H1 (cell line): ENCODE data around the gene KLHDC7A. TPM values are rescaled to one million over a fixed set of nuclear protein-coding genes. Genes with fewer than 3 reads are reported as not detected.

Source experiments
- ATF3 ChIP-seq: IDR thresholded peaks from 2 replicates; pipeline ENCODE4 v1.6.1; 2011; ENCODE audit warnings: low read depth, mild to moderate bottlenecking, low read length; ENCODE audit not compliant: insufficient read depth
- GTF2F1 ChIP-seq: IDR thresholded peaks from 2 replicates; pipeline ENCODE4 v1.6.1; 2012; ENCODE audit warnings: low read depth, low read length, improper control_type of control experiment, borderline replicate concordance
- KDM1A ChIP-seq: fragments of 200-600, 300-600 bp; sonication (generic); IDR thresholded peaks from 2 replicates; pipeline ENCODE4 v1.7.1; 2016; ENCODE audit warnings: mild to moderate bottlenecking, low read length, borderline replicate concordance
- PHF8 ChIP-seq: fragments of 200-600 bp; sonication (generic); conservative IDR thresholded peaks from 2 replicates; pipeline ENCODE4 v1.7.1; 2012; ENCODE audit warnings: low read depth, mild to moderate bottlenecking, inconsistent platforms, low read length, moderate library complexity
- polyA plus RNA-seq, 7 experiments: library from polyadenylated mRNA; depleted of rRNA in 3 of 7; stranded (reverse) in 5 of 7; unstranded in 2 of 7; fragments of >200 nt in 5 of 7; fragments of 200-250 nt in 2 of 7; gene quantifications; 1 replicate in 5 of 7; 2 replicates in 1 of 7; 4 replicates in 1 of 7; pipeline versions ENCODE4 v1.2.1 to v1.2.3, GENCODE V29; 2011 to 2013; ENCODE audit warnings: missing spikeins in 2 of 7, mixed read lengths in 2 of 7
- total RNA-seq: library from RNA; stranded (reverse); fragmentation: NEBNext Ultra II Directional; extraction: Animal tissue kit (Norgen Biotek cat#: 25700); gene quantifications from 2 replicates; pipeline ENCODE4 v1.2.1, GENCODE V29; 2021
- TF ChIP-seq, protein P1 (sequence below), 3 experiments: IDR thresholded peaks; 1 replicate in 2 of 3; 2 replicates in 1 of 3; pipeline versions ENCODE4 v1.5.1 to v1.6.1; 2011; ENCODE audit warnings: low read length in 3 of 3, mild to moderate bottlenecking in 3 of 3, inconsistent platforms in 2 of 3, low read depth in 1 of 3, moderate library complexity in 1 of 3; ENCODE audit not compliant: insufficient read depth in 1 of 3; ENCODE audit errors: control extremely low read depth in 1 of 3
- TF ChIP-seq, protein P2 (sequence below): fragments of 300-600 bp; sonication (generic); IDR thresholded peaks from 2 replicates; pipeline ENCODE4 v1.7.1; 2012; ENCODE audit warnings: low read length, moderate library complexity, mild to moderate bottlenecking, inconsistent platforms; ENCODE audit not compliant: insufficient replicate concordance

KLHDC7A gene
- total and polyA plus RNA-seq, 2 of the 8 experiments (the other 6 are each of a cell fraction or from before 2014, with no cell fraction given) = 3.9 to 18.9 TPM

DNA sequence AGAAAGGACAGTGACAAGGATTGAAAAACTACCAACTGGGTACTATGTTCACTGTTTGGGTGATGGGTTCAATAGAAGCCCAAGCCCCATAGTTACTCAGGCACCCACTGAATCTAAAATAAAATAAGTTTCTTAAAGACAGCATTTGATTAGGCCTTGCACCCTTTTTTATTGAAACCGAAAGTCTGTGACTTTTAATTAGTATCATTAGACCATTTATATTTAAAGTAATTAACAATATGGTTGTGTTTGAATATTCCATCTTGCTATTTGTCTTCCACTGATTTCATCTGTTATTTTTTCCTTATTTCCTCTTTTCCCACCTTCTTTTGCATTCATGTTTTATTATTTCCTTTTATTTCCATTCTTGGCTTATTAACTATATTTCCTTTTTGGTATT is 27.4 kb downstream of the KLHDC7A start (continued):
- TF ChIP-seq, protein P1, sequence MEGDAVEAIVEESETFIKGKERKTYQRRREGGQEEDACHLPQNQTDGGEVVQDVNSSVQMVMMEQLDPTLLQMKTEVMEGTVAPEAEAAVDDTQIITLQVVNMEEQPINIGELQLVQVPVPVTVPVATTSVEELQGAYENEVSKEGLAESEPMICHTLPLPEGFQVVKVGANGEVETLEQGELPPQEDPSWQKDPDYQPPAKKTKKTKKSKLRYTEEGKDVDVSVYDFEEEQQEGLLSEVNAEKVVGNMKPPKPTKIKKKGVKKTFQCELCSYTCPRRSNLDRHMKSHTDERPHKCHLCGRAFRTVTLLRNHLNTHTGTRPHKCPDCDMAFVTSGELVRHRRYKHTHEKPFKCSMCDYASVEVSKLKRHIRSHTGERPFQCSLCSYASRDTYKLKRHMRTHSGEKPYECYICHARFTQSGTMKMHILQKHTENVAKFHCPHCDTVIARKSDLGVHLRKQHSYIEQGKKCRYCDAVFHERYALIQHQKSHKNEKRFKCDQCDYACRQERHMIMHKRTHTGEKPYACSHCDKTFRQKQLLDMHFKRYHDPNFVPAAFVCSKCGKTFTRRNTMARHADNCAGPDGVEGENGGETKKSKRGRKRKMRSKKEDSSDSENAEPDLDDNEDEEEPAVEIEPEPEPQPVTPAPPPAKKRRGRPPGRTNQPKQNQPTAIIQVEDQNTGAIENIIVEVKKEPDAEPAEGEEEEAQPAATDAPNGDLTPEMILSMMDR (IDR thresholded peaks at IDR 0.05; ENCODE audit: control extremely low read depth in 1 of 3, insufficient read depth in 1 of 3, low read depth in 1 of 3, low read length in 3 of 3) = no peak
- TF ChIP-seq, protein P2, sequence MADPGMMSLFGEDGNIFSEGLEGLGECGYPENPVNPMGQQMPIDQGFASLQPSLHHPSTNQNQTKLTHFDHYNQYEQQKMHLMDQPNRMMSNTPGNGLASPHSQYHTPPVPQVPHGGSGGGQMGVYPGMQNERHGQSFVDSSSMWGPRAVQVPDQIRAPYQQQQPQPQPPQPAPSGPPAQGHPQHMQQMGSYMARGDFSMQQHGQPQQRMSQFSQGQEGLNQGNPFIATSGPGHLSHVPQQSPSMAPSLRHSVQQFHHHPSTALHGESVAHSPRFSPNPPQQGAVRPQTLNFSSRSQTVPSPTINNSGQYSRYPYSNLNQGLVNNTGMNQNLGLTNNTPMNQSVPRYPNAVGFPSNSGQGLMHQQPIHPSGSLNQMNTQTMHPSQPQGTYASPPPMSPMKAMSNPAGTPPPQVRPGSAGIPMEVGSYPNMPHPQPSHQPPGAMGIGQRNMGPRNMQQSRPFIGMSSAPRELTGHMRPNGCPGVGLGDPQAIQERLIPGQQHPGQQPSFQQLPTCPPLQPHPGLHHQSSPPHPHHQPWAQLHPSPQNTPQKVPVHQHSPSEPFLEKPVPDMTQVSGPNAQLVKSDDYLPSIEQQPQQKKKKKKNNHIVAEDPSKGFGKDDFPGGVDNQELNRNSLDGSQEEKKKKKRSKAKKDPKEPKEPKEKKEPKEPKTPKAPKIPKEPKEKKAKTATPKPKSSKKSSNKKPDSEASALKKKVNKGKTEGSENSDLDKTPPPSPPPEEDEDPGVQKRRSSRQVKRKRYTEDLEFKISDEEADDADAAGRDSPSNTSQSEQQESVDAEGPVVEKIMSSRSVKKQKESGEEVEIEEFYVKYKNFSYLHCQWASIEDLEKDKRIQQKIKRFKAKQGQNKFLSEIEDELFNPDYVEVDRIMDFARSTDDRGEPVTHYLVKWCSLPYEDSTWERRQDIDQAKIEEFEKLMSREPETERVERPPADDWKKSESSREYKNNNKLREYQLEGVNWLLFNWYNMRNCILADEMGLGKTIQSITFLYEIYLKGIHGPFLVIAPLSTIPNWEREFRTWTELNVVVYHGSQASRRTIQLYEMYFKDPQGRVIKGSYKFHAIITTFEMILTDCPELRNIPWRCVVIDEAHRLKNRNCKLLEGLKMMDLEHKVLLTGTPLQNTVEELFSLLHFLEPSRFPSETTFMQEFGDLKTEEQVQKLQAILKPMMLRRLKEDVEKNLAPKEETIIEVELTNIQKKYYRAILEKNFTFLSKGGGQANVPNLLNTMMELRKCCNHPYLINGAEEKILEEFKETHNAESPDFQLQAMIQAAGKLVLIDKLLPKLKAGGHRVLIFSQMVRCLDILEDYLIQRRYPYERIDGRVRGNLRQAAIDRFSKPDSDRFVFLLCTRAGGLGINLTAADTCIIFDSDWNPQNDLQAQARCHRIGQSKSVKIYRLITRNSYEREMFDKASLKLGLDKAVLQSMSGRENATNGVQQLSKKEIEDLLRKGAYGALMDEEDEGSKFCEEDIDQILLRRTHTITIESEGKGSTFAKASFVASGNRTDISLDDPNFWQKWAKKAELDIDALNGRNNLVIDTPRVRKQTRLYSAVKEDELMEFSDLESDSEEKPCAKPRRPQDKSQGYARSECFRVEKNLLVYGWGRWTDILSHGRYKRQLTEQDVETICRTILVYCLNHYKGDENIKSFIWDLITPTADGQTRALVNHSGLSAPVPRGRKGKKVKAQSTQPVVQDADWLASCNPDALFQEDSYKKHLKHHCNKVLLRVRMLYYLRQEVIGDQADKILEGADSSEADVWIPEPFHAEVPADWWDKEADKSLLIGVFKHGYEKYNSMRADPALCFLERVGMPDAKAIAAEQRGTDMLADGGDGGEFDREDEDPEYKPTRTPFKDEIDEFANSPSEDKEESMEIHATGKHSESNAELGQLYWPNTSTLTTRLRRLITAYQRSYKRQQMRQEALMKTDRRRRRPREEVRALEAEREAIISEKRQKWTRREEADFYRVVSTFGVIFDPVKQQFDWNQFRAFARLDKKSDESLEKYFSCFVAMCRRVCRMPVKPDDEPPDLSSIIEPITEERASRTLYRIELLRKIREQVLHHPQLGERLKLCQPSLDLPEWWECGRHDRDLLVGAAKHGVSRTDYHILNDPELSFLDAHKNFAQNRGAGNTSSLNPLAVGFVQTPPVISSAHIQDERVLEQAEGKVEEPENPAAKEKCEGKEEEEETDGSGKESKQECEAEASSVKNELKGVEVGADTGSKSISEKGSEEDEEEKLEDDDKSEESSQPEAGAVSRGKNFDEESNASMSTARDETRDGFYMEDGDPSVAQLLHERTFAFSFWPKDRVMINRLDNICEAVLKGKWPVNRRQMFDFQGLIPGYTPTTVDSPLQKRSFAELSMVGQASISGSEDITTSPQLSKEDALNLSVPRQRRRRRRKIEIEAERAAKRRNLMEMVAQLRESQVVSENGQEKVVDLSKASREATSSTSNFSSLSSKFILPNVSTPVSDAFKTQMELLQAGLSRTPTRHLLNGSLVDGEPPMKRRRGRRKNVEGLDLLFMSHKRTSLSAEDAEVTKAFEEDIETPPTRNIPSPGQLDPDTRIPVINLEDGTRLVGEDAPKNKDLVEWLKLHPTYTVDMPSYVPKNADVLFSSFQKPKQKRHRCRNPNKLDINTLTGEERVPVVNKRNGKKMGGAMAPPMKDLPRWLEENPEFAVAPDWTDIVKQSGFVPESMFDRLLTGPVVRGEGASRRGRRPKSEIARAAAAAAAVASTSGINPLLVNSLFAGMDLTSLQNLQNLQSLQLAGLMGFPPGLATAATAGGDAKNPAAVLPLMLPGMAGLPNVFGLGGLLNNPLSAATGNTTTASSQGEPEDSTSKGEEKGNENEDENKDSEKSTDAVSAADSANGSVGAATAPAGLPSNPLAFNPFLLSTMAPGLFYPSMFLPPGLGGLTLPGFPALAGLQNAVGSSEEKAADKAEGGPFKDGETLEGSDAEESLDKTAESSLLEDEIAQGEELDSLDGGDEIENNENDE = no peak
- TF ChIP-seq ATF3 = no peak
- TF ChIP-seq GTF2F1 = no peak
- no peak for TF ChIP-seq PHF8
- TF ChIP-seq KDM1A = no peak
